Mesenchymal stem cell (in vitro differentiated cells and primary cell): ENCODE results near the gene HAL.
A peak's percentile ranks its signal among the peaks of the same experiment; 100 is the strongest.

ENCODE experiments used
- DNase-seq: peaks from one replicate; pipeline ENCODE4 v3.0.0-alpha.2; 2013
- H2AFZ ChIP-seq: one replicate; pipeline ENCODE4 v1.6.1; 2013; ENCODE audit warnings: low read depth, mild to moderate bottlenecking, control low read depth, inconsistent platforms, low read length, moderate library complexity
- H2AK5ac ChIP-seq: 2 replicates; pipeline ENCODE4 v1.6.1; 2013; ENCODE audit warnings: low read length, moderate library complexity, mild to moderate bottlenecking, inconsistent platforms; ENCODE audit not compliant: severe bottlenecking
- H2BK120ac ChIP-seq: one replicate; pipeline ENCODE4 v1.6.1; 2013; ENCODE audit warnings: low read depth, mild to moderate bottlenecking, inconsistent platforms, low read length, moderate library complexity
- H2BK12ac ChIP-seq, 2 experiments: one replicate each; pipeline ENCODE4 v1.6.1; 2013; ENCODE audit warnings: inconsistent platforms in 2 of 2, low read length in 2 of 2, mild to moderate bottlenecking in 2 of 2, moderate library complexity in 2 of 2, control low read depth in 1 of 2
- H2BK15ac ChIP-seq: one replicate; pipeline ENCODE4 v1.6.1; 2013; ENCODE audit warnings: mild to moderate bottlenecking, low read depth, inconsistent platforms; ENCODE audit not compliant: poor library complexity, severe bottlenecking
- H2BK5ac ChIP-seq: 2 replicates; pipeline ENCODE4 v1.6.1; 2013; ENCODE audit warnings: low read depth, mild to moderate bottlenecking, low read length, control low read depth, inconsistent platforms; ENCODE audit not compliant: poor library complexity, severe bottlenecking
- H3K14ac ChIP-seq, 2 experiments: one replicate each; pipeline ENCODE4 v1.6.1; 2013; ENCODE audit warnings: inconsistent platforms in 2 of 2, low read length in 2 of 2, control low read depth in 1 of 2, mild to moderate bottlenecking in 1 of 2, moderate library complexity in 1 of 2
- H3K18ac ChIP-seq, 2 experiments: one replicate each; pipeline ENCODE4 v1.6.1; 2013; ENCODE audit warnings: inconsistent platforms in 2 of 2, low read length in 2 of 2, control low read depth in 1 of 2, low read depth in 1 of 2, mild to moderate bottlenecking in 1 of 2
- H3K23ac ChIP-seq, 2 experiments: one replicate each; pipeline ENCODE4 v1.6.1; 2013; ENCODE audit warnings: inconsistent platforms in 2 of 2, low read length in 2 of 2, mild to moderate bottlenecking in 2 of 2, moderate library complexity in 2 of 2, control low read depth in 1 of 2
- H3K27ac ChIP-seq: 2 replicates; pipeline ENCODE4 v1.5.1; 2013; ENCODE audit warnings: mild to moderate bottlenecking, moderate library complexity, low read length, control low read depth, inconsistent platforms; ENCODE audit not compliant: poor library complexity, severe bottlenecking
- H3K27me3 ChIP-seq, 2 experiments: 2 replicates each; pipeline versions ENCODE4 v1.6.1 to v1.7.0; 2013; ENCODE audit warnings: low read length in 2 of 2, mild to moderate bottlenecking in 2 of 2, moderate library complexity in 2 of 2, control low read depth in 1 of 2, inconsistent platforms in 1 of 2; ENCODE audit not compliant: control insufficient read depth in 1 of 2, insufficient read depth in 1 of 2
- H3K36me3 ChIP-seq, 2 experiments: 2 replicates each; pipeline versions ENCODE4 v1.6.1 to v1.7.0; 2013; ENCODE audit warnings: low read length in 2 of 2, control low read depth in 1 of 2, inconsistent platforms in 1 of 2, low read depth in 1 of 2, mild to moderate bottlenecking in 1 of 2; ENCODE audit not compliant: insufficient read depth in 2 of 2, control insufficient read depth in 1 of 2
- H3K4ac ChIP-seq, 2 experiments: one replicate each; pipeline ENCODE4 v1.6.1; 2013; ENCODE audit warnings: inconsistent platforms in 2 of 2, low read length in 2 of 2, mild to moderate bottlenecking in 2 of 2, moderate library complexity in 2 of 2, control low read depth in 1 of 2, low read depth in 1 of 2
- H3K4me1 ChIP-seq: 2 replicates; pipeline ENCODE4 v1.6.1; 2013; ENCODE audit warnings: low read depth, low read length, control low read depth; ENCODE audit not compliant: control insufficient read depth, insufficient read depth
- H3K4me2 ChIP-seq: 2 replicates; pipeline ENCODE4 v1.6.1; 2013; ENCODE audit warnings: low read length, mild to moderate bottlenecking, inconsistent platforms; ENCODE audit not compliant: poor library complexity, severe bottlenecking
- H3K4me3 ChIP-seq, 2 experiments: 2 replicates each; pipeline versions ENCODE4 v1.5.1 to v1.7.0; 2013; ENCODE audit warnings: low read length in 2 of 2, mild to moderate bottlenecking in 2 of 2, control low read depth in 1 of 2, low read depth in 1 of 2; ENCODE audit not compliant: insufficient read depth in 1 of 2
- H3K79me1 ChIP-seq: replicated peaks from 2 replicates; pipeline ENCODE4 v1.6.1; 2013; ENCODE audit warnings: mild to moderate bottlenecking, control low read depth, low read length, inconsistent platforms; ENCODE audit not compliant: poor library complexity, severe bottlenecking
- H3K9ac ChIP-seq: 2 replicates; pipeline ENCODE4 v1.7.0; 2013; ENCODE audit warnings: mild to moderate bottlenecking, low read length, moderate library complexity
- H3K9me3 ChIP-seq: 2 replicates; pipeline ENCODE4 v1.7.0; 2013; ENCODE audit warnings: mild to moderate bottlenecking, low read length; ENCODE audit not compliant: control insufficient read depth
- H4K8ac ChIP-seq: one replicate; pipeline ENCODE4 v1.6.1; 2013; ENCODE audit warnings: inconsistent platforms, mild to moderate bottlenecking, low read length, moderate library complexity
- H4K91ac ChIP-seq: one replicate; pipeline ENCODE4 v1.6.1; 2013; ENCODE audit warnings: mild to moderate bottlenecking, low read length, inconsistent platforms
- WGBS: methylation state at CpG from one replicate; pipeline ENCODE4 v1.1.7; 2013; ENCODE audit warnings: mixed read lengths; 5-methylcytosine and 5-hydroxymethylcytosine counted together

The HAL gene

GRCh38 chr12:96006727-96007126, 10.6 kb upstream of the HAL start:
- Histone ChIP-seq H3K23ac (no peak overlapping the region), H2AFZ (no peak overlapping the region), H3K27me3 (no peaks in the 10 kb centered on the region), H3K9me3 (no peaks in the 10 kb centered on the region), H2BK12ac (no peak overlapping the region), H3K36me3 (peaks cover 16 to 79% of the 10 kb centered on the region in 2 experiments), H4K91ac (no peak overlapping the region), H2BK15ac (no peak overlapping the region), H3K14ac (no peak overlapping the region), H4K8ac (no peak overlapping the region), H3K4me3 (no peak overlapping the region), H3K4me2 (no peak overlapping the region), H3K79me1 (no peaks in the 10 kb centered on the region), H2BK5ac (no peak overlapping the region), H3K27ac (no peak overlapping the region), H2BK120ac (no peak overlapping the region), H2AK5ac (no peak overlapping the region), H3K18ac (no peak overlapping the region), H3K4ac (no peak overlapping the region), H3K9ac (no peak overlapping the region), H3K4me1 (no peaks in the 10 kb centered on the region)
- no peak for DNase-seq
- WGBS = no CpG with 5 or more reads among the region's 1 CpG

GRCh38 chr12:96000858-96001257, 4.7 kb upstream of the HAL start:
- Histone ChIP-seq H3K4me2 (no peak overlapping the region), H3K27me3 (no peaks in the 10 kb centered on the region), H2BK5ac (no peak overlapping the region), H3K36me3 (peaks cover 30 to 39% of the 10 kb centered on the region in 2 experiments), H3K23ac (no peak overlapping the region), H3K27ac (no peak overlapping the region), H4K91ac (no peak overlapping the region), H4K8ac (no peak overlapping the region), H3K4me1 (no peaks in the 10 kb centered on the region), H3K79me1 (no peaks in the 10 kb centered on the region), H3K14ac (no peak overlapping the region), H2BK12ac (no peak overlapping the region), H3K9me3 (no peaks in the 10 kb centered on the region), H3K4me3 (no peak overlapping the region), H3K9ac (no peak overlapping the region), H3K18ac (no peak overlapping the region), H2AFZ (no peak overlapping the region), H2BK120ac (no peak overlapping the region), H3K4ac (no peak overlapping the region), H2AK5ac (no peak overlapping the region), H2BK15ac (no peak overlapping the region)
- no peak for DNase-seq
- 99% methylated on average over 5 of the region's 5 CpGs for WGBS

GRCh38 chr12:95999484-95999883, 3.3 kb upstream of the HAL start:
- Histone ChIP-seq H3K36me3 (peaks cover 25 to 27% of the 10 kb centered on the region in 2 experiments), H3K9me3 (no peaks in the 10 kb centered on the region), H3K4me2 (no peak overlapping the region), H2BK120ac (no peak overlapping the region), H3K4me3 (no peak overlapping the region), H2BK15ac (no peak overlapping the region), H3K23ac (no peak overlapping the region), H2AK5ac (no peak overlapping the region), H4K91ac (no peak overlapping the region), H2BK5ac (no peak overlapping the region), H3K14ac (no peak overlapping the region), H3K9ac (no peak overlapping the region), H3K4ac (no peak overlapping the region), H3K27ac (no peak overlapping the region), H2AFZ (no peak overlapping the region), H3K4me1 (no peaks in the 10 kb centered on the region), H3K18ac (no peak overlapping the region), H3K79me1 (no peaks in the 10 kb centered on the region), H4K8ac (no peak overlapping the region), H3K27me3 (no peaks in the 10 kb centered on the region), H2BK12ac (no peak overlapping the region)
- no peak for DNase-seq
- 67% methylated on average over 5 of the region's 5 CpGs for WGBS

- Histone ChIP-seq H3K4ac (no peak overlapping the region), H2AFZ (no peak overlapping the region)
- WGBS = 33% methylated on average over 6 of the region's 7 CpGs
Observed at GRCh38 chr12:95998611-95999286, 2.6 kb upstream of the HAL start.

More at GRCh38 chr12:95998611-95999286, 2.6 kb upstream of the HAL start:
- Histone ChIP-seq H4K91ac (no peak overlapping the region), H3K27me3 (no peaks in the 10 kb centered on the region), H3K23ac (no peak overlapping the region), H3K36me3 (peaks cover 20 to 24% of the 10 kb centered on the region in 2 experiments), H3K4me2 (no peak overlapping the region), H4K8ac (no peak overlapping the region), H3K4me1 (no peaks in the 10 kb centered on the region), H3K27ac (no peak overlapping the region), H3K9me3 (no peaks in the 10 kb centered on the region), H3K79me1 (no peaks in the 10 kb centered on the region), H3K14ac (no peak overlapping the region), H2BK5ac (no peak overlapping the region), H2BK15ac (no peak overlapping the region), H3K4me3 (no peak overlapping the region), H3K18ac (no peak overlapping the region), H2BK12ac (no peak overlapping the region), H2AK5ac (no peak overlapping the region), H3K9ac (no peak overlapping the region), H2BK120ac (no peak overlapping the region)
- peak; percentile 61 for DNase-seq
